Fibroblast of pulmonary artery (primary cell): ENCODE measurements around the gene CIDEA.

Experiments used
- DNase-seq: peaks from one replicate; pipeline ENCODE4 v3.0.0-alpha.2; 2010; ENCODE audit warnings: low read depth
- H3K4me3 ChIP-seq: replicated peaks from 2 replicates; pipeline ENCODE4 v1.5.1; 2011; ENCODE audit warnings: low read depth, mild to moderate bottlenecking, control low read depth, low read length, moderate library complexity
- CTCF ChIP-seq: IDR thresholded peaks from 2 replicates; pipeline ENCODE4 v1.5.1; 2011; ENCODE audit warnings: mild to moderate bottlenecking, control low read depth, low read length, inconsistent platforms; ENCODE audit errors: missing control alignments

CIDEA gene

GRCh38 chr18:12287684-12288402, 33.7 kb downstream of the CIDEA start:
- TF ChIP-seq CTCF: no peak
- peak overlapping the region; percentile 53 for H3K4me3 ChIP-seq
- DNase-seq: peak; percentile 85

GRCh38 chr18:12288403-12288755, 34.2 kb downstream of the CIDEA start:
- DNase-seq: no peak
- H3K4me3 ChIP-seq: peak overlapping the region; percentile 53
- TF ChIP-seq CTCF: no peak

- no peak overlapping the region for H3K4me3 ChIP-seq
- DNase-seq: no peak
- TF ChIP-seq CTCF: no peak
Measured at GRCh38 chr18:12290086-12290485, 35.9 kb downstream of the CIDEA start.

GRCh38 chr18:12291161-12291560, 37.0 kb downstream of the CIDEA start:
- no peak for TF ChIP-seq CTCF
- no peak overlapping the region for H3K4me3 ChIP-seq
- DNase-seq: no peak

GRCh38 chr18:12291690-12292089, 37.5 kb downstream of the CIDEA start:
- TF ChIP-seq CTCF: no peak
- no peak overlapping the region for H3K4me3 ChIP-seq
- DNase-seq: no peak

GRCh38 chr18:12293831-12294230, 39.7 kb downstream of the CIDEA start:
- H3K4me3 ChIP-seq: no peak overlapping the region
- TF ChIP-seq CTCF: no peak
- no peak for DNase-seq
